Measurements from ENCODE around the gene BAX.

The BAX gene

DNA sequence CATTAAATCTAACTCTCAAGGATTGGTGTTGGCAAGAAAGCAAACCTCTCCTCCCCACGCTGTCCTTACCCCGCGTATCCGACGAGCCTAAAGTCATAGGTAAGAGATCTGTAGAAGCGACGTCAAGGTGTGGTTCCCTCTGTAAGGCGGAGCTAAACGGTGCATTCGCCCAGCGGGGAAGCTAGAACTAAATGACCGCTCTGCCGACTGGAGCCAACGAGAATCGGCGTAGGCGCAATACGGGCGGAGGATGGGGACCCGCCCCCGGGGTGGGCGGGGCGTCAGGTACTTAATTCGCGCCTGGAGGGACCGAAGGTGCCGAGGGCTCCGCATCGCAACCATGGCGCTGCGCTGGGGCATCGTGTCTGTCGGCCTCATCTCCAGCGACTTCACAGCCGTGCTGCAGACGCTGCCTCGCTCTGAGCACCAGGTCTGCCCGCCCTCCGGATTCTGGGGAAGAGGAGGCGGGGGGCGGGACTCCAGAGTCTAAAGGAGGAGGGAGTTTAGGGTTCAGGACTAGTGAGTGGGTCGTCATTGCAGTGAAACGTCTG is 21.2 kb upstream of the BAX start, which contains the start of gene DHDH:
TSS of gene DHDH (plus strand) at position 318 of the 551 bp plus-strand sequence. CDS start at position 341, 23 bp downstream.
- peak; percentile 97 for DNase-seq

DNA sequence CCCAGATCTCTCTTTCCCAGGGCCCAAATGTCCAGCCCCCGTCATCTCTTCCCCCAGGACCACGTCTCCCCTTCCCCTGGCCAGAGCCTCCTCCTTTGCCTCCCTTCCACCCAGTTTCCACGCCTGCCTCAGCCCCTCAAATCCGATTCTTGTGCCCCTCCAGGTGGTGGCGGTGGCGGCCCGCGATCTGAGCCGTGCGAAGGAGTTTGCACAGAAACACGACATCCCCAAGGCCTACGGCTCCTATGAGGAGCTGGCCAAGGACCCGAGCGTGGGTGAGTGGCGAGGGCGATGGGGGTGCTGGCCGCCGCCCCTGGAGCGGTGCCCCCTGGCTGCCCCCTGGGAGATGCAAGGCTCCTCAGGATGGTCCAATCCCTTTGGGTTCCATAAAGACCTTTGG is 19.8 kb upstream of the BAX start:
- no peak for DNase-seq

DNA sequence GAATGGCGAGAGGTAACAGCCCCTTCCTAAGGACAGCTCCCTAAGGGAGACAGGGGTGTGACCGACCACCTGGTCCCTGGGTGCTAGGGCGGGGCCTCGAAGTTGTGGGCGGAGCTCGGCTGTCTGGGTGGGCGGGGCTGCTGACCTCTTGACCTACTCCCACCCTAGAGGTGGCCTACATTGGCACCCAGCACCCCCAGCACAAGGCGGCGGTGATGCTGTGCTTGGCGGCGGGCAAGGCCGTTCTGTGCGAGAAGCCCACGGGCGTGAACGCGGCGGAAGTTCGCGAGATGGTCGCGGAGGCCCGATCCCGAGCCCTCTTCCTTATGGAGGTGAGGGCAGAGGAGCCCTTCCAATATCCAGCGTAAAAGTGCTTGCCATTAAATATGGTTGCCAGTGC is 18.8 kb upstream of the BAX start:
- DNase-seq: no peak

DNA sequence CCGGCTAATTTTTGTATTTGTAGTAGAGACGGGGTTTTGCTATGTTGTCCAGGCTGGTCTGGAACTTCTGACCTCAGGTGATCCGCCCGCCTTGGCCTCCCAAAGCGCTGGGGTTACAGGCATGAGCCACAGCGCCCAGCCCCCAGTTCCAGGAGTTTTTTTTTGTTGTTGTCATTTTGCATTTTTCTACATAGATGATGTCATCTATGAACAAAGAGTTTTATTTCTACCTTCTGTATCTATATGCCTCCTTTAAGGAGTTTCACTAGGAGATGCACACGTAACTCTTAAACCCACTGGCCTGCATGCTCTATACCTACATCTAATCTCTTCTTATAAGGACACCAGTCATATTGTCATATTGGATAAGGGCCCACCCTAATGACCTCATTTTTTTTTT is 16.4 kb upstream of the BAX start:
- DNase-seq: no peak

DNA sequence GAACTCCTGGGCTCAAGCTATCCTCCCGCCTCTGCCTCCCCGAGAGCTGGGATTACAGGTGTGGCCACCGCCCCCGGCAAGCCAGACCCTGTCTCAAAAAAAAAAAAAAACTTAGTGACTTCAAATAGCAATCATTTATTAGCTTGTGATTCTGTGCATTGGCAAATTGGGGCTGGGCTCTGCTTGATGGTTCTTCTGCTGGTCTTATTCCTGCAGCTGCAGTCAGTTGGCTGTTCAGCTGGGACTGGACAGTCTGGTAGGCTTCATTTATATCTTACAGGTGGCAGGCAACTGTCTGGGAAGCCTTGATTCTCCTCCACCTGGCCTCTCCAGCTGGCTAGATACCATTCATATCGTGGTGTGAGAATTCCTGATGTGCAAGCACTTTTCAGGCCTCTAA is 13.8 kb upstream of the BAX start:
- no peak for DNase-seq

DNA sequence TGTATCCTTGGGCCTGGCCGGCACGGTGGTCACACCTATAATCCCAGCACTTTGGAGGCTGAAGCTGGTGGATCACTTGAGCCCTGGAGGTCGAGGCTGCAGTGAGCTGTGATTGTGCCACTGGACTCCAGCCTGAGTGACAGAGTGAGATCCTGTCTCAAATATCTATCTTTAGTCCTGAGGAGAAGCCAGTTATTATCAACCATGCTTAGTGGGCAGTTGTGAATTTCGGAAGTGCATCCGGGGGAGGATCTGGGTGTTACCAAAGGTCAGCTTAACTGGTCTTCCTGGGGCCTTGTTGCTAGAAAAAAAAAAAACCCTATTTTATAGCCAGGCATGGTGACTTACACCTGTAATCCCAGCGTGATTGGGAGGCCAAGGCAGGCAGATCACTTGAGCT is 11.6 kb upstream of the BAX start:
- no peak for DNase-seq

DNA sequence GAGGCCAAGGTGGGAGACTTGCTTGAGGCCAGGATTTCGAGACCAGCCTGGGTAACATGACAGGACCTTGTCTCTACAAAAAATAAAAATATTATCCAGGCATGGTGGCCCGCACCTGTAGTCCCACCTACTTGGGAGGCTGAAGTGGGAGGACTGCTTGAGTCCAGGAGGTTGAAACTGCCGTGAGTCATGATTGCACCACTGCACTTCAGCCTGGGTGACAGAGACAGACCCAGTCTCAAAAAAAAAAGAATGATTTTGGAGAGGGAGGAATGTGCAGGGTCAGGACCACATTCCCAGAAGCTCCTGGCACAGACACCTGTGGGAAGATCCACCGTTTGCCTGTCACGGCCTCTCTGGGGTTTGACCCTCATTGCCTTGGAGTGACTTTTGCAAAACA is 9.3 kb upstream of the BAX start:
- no peak for DNase-seq

DNA sequence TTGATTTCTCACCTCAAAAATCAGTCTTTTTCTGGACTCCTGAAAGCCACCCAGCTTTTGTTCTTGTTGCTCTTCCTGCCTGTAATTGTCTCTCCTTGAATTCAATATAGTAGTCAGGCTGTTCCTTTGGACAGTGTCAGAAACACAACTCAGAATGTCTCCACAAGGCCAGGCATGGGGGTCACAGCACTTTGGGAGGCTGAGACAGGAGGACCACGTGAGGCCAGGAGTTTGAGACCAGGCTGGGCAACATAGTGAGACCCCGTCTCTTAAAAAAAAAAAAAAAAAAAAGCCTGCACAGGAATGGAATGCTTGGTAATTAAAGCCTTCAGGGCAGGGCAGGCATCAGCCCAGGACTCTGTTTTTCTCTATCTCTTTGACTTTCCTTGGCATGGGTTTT is 8.9 kb upstream of the BAX start:
- DNase-seq: no peak

DNA sequence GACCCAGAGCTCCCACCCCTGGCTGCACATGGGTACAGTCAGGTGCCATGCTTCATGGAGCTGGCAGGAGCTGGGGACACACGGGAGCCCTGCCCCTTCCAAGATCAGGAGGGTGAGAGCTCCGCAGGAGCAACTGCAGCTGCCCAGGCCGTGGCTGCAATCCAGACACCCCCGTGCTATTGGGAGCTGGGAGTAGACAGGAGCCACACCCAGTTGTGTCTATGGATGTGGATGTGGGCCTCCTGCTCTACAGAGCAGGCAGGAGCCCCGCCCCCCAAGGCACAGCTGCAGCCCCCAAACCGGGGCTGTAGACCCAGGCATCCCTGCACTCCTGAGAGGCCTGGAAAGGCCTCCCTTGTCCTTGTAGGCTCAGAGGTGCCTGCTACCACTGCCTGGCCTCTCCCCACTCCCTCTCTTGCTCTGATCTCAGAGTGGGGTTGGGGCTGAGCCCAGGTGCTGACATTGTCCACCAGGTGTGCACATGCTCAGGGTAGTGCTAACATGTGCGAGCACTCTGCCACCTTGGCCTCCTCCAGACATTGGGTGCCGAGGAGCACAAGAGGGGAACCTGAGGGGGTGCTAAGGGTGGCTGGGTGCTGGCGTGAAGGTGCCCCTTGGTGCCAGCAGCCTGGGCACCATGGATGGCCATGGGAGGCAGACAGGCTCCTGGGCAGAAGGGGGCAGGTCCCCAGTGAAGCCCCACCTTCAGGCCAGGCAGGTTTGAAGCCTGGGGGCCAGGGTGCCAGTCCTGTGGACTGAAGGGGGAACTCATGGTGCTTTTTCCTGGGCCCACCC is 8.0 kb upstream of the BAX start:
- DNase-seq: no peak

DNA sequence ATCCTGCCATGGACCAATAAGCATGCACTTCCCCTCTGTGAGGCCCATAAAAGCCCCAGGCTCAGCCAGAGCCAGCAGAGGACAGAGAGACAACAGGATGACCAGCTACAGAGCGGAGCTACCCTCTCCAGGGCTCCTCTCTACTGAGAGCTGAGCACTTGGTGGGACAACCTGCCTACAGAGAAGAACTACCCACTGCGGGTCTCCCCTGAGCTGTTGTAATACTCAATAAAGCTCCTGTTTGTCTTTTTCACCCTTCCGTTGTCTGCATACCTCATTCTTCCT is 7.5 kb upstream of the BAX start:
- no peak for DNase-seq

DNA sequence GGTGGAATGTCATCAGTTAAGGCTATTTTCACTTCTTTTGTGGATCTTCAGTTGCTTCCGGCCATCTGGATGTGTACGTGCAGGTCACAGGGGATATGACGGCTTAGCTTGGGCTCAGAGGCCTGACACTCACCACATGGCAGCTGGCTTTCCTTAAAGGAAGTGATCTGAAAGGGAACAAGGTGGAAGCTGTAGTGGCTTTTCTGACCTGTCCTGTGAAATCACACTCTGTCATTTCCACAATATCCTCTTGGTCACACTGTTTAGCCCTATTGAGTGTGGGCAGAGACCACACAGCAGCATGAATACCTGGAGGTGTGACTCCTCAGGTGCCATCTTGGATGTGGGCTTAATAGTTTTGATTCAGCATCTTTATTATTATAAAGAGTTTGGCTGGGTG is 4.5 kb upstream of the BAX start:
- DNase-seq: no peak

DNA sequence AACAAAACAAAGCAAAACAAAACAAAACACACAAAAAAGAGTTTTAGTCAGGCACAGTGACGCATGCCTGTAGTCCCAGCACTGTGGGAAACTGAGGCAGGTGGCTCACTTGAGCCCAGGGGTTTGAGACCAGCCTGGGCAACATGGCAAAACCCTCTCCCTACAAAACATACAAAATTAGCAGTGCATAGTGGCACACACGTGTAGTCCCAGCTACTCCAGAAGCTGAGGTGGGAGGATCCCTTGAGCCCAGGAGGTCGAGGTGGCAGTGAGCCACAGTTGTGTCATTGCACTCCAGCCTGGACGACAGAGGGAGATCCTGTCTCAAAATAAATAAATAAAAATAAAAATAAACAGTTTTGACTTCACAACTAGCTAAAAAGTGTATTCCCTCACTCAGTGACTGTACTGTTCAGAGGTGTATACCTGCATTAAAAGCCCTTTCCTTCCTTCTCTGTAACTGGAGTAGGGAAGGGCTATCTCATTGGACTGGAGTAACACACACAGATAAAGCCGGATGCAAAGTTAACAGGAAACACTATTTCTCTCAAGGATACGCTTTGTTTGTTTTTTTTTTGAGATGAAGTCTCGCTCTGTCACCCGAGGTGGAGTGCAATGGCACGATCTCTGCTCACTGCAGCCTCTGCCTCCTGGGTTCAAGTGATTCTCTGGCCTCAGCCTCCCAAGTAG is 3.7 kb upstream of the BAX start:
- no peak for DNase-seq

DNA sequence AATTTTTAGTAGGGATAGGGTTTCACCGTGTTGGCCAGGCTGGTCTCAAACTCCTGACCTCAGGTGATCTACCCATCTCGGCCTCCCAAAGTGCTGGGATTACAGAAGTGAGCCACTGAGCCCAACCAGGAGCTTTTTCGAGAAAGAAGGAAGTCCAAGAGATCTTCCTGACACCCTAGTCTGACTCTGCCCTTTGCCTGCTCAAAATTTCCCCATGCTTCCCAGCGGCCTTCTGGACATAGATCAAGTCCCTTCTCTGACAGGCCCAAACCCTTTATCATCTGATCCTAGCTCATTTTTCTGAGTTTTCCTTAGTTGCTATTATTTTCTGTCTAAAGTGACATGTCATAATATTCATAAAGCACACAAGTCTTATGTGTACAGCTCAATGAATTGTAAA is 1.5 kb upstream of the BAX start:
- no peak for DNase-seq

DNA sequence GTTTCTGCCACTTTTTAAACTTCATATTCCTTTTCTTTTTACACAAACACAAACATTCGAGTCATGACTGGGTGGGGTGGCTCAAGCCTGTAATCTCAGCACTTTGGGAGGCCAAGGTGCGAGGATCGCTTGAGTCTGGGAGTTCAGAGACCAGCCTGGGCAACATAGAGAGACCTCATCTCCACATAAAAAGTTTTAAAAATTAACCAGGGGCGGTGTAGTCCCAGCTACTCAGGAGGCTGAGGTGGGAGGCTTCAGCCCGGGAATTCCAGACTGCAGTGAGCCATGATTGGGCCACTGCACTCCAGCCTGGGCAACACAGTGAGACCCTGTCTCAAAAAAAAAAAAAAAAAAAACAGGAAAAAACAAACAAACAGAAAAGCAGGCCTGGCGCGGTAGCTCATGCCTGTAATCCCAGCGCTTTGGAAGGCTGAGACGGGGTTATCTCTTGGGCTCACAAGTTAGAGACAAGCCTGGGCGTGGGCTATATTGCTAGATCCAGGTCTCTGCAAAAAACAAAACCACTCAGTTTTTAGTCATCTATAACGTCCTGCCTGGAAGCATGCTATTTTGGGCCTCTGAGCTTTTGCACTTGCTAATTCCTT is 583 bp upstream of the BAX start:
- DNase-seq: no peak

DNA sequence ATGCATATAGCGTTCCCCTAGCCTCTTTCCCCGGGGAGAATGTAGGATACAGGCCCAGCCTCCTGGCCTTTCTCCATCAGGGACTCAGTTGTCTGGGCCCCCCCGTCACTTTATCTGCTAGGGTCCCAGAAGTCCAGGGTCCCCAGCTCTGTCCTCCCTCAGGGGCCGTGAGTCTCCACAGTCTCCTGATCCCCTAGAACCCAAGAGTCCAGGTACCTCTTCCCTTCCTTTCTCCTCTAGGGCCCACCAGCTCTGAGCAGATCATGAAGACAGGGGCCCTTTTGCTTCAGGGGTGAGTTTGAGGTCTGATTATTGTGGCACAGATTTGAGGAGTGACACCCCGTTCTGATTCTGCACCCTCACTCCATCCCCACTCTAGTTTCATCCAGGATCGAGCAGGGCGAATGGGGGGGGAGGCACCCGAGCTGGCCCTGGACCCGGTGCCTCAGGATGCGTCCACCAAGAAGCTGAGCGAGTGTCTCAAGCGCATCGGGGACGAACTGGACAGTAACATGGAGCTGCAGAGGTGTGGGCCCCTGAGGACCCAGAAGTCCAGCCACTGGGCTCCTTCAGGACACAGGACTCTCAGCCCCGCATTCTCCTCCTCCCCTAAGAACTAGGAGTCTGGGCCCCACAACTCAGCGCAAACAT is 758 bp downstream of the BAX start:
- no peak for DNase-seq

DNA sequence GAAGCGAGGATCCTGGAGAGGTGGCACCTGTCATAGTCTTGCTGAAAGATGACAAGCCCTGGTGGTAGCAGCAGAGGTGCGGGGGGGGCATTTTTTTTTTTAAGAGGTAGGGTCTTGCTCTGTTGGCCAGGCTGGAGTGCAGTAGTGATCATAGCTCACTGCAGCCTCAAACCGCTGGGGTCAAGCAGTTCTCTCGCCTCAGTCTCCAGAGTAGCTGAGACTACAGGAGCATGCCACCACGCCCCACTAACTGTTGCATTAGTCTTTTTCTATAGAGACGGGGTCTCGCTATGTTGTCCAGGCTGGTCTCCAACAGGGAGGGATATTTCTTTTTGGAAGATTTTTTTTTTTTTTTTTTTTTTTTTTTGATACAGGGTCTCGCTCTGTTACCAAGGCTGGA is 3.3 kb downstream of the BAX start:
- DNase-seq: no peak

DNA sequence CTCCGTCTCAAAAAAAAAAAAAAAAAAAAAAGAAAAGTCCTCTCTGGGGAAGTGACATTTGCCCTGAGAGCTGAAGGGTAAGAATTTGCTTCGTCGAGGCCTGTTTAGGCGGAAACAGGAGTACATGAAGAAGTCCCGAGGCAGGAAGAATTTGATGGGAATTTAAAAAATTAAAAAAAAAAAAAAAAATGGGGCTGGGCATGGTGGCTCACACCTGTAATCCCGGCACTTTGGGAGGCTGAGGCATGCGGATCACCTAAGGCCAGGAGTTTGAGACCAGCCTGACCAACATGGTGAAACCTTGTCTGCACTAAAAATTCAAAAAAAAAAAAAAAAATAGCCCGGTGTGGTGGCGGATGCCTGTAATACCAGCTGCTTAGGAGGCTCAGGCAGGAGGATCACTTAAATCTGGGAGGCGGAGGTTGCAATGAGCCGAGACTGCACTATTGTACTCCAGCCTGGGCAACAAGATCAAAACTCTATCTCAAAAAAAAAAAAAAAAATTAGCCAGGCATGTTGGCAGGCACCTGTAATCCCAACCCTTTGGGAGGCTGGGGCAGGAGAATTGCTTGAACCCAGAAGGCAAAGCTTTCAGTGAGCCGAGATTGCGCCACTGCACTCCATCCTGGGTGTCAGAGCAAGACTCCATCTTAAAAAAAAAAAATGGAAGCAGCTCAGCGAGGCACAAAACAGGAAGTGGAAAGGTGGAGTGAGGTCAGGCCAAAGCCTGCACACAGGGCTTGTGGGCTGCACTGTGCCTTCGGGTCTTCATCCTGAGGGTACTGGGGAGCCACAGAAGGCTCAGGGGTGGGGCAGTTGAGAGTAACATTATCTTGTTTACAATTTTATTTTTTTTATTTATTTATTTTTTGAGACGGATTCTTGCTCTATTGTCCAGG is 4.9 kb downstream of the BAX start:
- no peak for DNase-seq

DNA sequence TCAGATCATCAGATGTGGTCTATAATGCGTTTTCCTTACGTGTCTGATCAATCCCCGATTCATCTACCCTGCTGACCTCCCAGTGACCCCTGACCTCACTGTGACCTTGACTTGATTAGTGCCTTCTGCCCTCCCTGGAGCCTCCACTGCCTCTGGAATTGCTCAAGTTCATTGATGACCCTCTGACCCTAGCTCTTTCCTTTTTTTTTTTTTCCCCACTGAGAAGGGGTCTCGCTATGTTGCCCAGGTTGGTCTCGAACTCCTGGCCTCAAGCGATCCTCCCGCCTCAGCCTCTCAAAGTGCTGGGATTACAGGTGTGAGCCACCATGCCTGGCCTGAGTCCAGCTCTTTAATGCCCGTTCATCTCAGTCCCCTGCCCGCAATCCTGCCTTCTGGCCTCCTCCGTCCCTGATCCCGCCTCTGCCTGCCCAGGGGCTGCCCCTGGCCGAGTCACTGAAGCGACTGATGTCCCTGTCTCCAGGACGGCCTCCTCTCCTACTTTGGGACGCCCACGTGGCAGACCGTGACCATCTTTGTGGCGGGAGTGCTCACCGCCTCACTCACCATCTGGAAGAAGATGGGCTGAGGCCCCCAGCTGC is 6.5 kb downstream of the BAX start:
- no peak for DNase-seq

DNA sequence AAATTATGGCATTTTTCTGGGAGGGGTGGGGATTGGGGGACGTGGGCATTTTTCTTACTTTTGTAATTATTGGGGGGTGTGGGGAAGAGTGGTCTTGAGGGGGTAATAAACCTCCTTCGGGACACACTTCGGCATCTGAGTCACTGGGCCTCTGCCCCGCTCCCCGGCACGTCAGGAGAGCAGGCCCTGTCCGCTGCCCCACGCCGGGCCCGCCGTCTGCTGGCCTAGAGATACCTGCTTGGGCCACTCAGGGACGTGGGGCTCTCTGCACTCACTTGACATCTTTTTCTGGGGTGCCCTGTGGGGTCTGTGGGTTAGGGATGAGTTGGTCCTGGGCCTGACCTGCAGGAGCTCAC is 7.0 kb downstream of the BAX start:
- DNase-seq: no peak

DNA sequence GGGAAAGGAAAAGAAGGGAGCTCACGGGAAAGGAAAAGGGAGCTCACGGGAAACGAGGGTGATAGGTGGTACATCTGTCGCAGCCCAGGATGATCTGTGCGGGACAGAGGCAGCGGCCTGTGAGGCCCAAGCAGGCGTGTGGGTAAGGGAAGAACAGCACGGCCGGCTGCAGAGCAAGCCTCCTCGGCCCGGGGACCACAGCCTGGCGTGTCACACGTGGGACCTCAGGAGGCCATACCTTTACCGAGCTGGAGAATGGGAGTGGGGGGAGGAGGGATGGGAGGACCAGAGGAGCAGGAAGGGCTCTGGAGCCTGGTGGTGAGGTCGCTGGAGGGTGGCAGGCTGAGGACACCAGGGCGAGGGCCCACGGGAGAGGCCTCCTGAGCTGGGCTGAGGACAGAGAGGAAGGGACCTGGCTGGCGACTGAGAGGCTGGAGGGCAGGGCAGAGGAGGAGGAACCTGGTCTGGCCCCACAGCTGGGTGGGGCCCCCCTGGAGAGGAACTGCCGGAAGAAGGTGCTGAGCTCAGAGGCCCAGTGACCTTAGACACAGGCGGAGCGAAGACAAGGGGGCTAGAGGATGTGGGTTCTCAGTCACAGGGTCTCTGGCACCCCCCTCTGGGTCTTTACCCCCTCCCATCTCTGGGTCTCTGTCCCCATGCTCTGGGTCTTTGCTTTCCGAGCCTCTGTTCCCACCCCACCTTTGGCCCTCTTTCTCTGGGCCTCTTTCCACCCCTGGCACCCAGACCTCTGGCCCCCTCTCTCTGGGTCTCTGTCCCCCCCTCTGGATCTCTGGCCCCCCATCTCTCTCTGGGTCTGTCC is 7.6 kb downstream of the BAX start:
- DNase-seq: no peak

DNA sequence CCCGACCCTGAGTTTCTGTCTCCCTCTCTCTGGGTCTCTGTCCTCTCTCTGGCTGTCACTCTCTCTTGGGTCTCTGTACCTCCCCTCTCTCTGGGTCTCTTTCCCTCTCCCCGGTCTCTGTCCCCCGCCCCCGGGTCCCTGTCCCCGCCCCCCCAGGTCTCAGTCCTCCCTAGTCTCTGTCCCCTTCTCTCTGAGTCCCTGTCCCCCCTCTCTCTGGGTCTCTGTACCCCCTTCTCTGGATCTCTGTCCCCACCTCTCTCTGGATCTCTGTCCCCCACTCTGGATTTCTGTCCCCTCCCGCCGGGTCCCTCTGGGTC is 8.1 kb downstream of the BAX start:
- no peak for DNase-seq
